ENCODE data around the gene DEAF1.

DNA sequence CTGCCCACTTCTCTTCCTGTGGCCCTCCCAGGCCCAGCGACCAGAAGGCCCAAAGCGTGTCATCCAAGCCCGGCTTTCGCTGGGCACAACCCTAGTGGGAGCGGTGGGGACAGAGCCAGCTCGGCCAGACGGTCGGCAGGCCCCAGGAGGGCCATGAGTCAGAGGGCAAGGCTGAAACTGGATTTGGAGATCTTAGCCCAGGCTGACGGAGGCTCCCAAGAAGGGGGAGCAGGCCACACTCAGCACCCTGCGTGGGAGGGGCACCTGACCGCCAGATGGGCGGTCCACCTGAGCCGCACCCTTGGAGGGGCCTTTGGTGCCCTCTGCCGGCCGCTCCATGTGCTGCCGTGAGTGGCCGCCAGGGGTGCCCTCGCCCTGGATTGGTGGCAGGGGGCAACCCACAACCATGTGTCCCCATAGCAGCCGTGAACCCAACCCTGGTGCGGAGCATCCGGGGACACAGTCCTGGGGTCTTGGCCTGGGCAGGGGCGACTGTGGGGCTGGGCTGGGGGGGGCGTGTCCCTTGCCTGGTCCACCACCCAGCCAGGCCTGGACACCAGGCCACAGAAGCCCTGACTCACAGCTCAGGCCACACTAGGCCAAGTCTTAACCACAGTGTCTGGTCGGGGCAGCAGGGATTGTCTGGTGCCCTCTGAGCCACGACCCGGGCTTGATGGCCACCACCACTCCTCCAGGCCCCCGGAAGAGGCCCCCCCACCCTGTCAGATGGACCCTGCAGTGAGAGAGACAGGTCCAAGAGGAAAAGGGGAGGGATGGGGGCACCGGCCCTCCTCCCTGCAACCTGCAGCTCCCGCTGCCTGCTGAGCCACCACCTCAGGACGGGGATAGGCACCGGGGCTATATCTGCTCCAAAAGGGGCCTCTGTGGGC is 33.1 kb upstream of the DEAF1 start:
- TF ChIP-seq, protein P1, sequence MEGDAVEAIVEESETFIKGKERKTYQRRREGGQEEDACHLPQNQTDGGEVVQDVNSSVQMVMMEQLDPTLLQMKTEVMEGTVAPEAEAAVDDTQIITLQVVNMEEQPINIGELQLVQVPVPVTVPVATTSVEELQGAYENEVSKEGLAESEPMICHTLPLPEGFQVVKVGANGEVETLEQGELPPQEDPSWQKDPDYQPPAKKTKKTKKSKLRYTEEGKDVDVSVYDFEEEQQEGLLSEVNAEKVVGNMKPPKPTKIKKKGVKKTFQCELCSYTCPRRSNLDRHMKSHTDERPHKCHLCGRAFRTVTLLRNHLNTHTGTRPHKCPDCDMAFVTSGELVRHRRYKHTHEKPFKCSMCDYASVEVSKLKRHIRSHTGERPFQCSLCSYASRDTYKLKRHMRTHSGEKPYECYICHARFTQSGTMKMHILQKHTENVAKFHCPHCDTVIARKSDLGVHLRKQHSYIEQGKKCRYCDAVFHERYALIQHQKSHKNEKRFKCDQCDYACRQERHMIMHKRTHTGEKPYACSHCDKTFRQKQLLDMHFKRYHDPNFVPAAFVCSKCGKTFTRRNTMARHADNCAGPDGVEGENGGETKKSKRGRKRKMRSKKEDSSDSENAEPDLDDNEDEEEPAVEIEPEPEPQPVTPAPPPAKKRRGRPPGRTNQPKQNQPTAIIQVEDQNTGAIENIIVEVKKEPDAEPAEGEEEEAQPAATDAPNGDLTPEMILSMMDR (IDR thresholded peaks at IDR 0.05; ENCODE audit: insufficient read depth, low read length): peak; percentile 95
- TF ChIP-seq GABPA (IDR thresholded peaks at IDR 0.05; ENCODE audit: low read depth): no peak
- TF ChIP-seq POLR2AphosphoS5 (IDR thresholded peaks at IDR 0.05; ENCODE audit: low read depth): no peak
- TF ChIP-seq, protein P2, sequence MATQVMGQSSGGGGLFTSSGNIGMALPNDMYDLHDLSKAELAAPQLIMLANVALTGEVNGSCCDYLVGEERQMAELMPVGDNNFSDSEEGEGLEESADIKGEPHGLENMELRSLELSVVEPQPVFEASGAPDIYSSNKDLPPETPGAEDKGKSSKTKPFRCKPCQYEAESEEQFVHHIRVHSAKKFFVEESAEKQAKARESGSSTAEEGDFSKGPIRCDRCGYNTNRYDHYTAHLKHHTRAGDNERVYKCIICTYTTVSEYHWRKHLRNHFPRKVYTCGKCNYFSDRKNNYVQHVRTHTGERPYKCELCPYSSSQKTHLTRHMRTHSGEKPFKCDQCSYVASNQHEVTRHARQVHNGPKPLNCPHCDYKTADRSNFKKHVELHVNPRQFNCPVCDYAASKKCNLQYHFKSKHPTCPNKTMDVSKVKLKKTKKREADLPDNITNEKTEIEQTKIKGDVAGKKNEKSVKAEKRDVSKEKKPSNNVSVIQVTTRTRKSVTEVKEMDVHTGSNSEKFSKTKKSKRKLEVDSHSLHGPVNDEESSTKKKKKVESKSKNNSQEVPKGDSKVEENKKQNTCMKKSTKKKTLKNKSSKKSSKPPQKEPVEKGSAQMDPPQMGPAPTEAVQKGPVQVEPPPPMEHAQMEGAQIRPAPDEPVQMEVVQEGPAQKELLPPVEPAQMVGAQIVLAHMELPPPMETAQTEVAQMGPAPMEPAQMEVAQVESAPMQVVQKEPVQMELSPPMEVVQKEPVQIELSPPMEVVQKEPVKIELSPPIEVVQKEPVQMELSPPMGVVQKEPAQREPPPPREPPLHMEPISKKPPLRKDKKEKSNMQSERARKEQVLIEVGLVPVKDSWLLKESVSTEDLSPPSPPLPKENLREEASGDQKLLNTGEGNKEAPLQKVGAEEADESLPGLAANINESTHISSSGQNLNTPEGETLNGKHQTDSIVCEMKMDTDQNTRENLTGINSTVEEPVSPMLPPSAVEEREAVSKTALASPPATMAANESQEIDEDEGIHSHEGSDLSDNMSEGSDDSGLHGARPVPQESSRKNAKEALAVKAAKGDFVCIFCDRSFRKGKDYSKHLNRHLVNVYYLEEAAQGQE (IDR thresholded peaks at IDR 0.05; ENCODE audit: insufficient replicate concordance, low read depth): no peak
